Suprapubic skin (tissue), 4 donors: ENCODE measurements around the gene YARS1. TPM values are rescaled to one million over a fixed set of nuclear protein-coding genes. Genes with fewer than 3 reads are reported as not detected.

Source experiments
- DNase-seq, 2 donors: peaks; one replicate each; pipeline ENCODE4 v3.0.0-alpha.2; 2019; ENCODE audit warnings: low spot score in 2 of 2
- H3K27ac ChIP-seq: fragments of 200-600 bp; sonication (generic); one replicate; pipeline ENCODE4 v1.5.1; 2019
- H3K27me3 ChIP-seq: fragments of 200-600 bp; sonication (generic); one replicate; pipeline ENCODE4 v1.5.1; 2019
- H3K36me3 ChIP-seq: fragments of 200-600 bp; sonication (generic); one replicate; pipeline ENCODE4 v1.5.1; 2019
- H3K4me1 ChIP-seq: fragments of 200-600 bp; sonication (generic); one replicate; pipeline ENCODE4 v1.5.1; 2019
- H3K4me3 ChIP-seq: fragments of 200-600 bp; sonication (generic); one replicate; pipeline ENCODE4 v1.5.1; 2019; ENCODE audit warnings: mild to moderate bottlenecking
- H3K9me3 ChIP-seq: fragments of 200-600 bp; sonication (generic); one replicate; pipeline ENCODE4 v1.5.1; 2019
- EP300 ChIP-seq: sonication (generic); formaldehyde crosslinking; IDR thresholded peaks from one replicate; pipeline ENCODE4 v1.6.1; 2017; ENCODE audit warnings: antibody characterized with exemption
- POLR2A ChIP-seq, 2 donors: fragments of 450-650 bp; IDR thresholded peaks; one replicate each; pipeline ENCODE4 v1.6.1; 2017; ENCODE audit warnings: antibody characterized with exemption in 2 of 2, mild to moderate bottlenecking in 2 of 2, moderate library complexity in 2 of 2
- POLR2AphosphoS5 ChIP-seq, 3 donors: sonication (generic); formaldehyde crosslinking; IDR thresholded peaks; one replicate each; pipeline ENCODE4 v1.6.1; 2017; ENCODE audit warnings: antibody characterized with exemption in 3 of 3
- WGBS: methylation state at CpG from one replicate; pipeline ENCODE4 v1.1.5; 2018; 5-methylcytosine and 5-hydroxymethylcytosine counted together
- total RNA-seq, 4 donors: library from RNA; depleted of rRNA; stranded (reverse); fragments of >200 nt; gene quantifications; one replicate each; pipeline ENCODE4 v1.1.0, GENCODE V29; 2016
- TF ChIP-seq, protein P1 (sequence below), 2 donors: fragments of 200-600 bp in 1 of 2; fragments of 450-650 bp in 1 of 2; sonication (generic) in 1 of 2; IDR thresholded peaks; one replicate each; pipeline ENCODE4 v1.5.1; 2016 to 2019; ENCODE audit warnings: antibody characterized with exemption in 2 of 2, mild to moderate bottlenecking in 1 of 2, moderate library complexity in 1 of 2

The YARS1 gene
- total RNA-seq, 4 donors from 2014 or later: 47.1 to 68.1 (median 50.7) TPM

GRCh38 chr1:32816676-32817158, 441 bp downstream of the YARS1 start:
- no peak for DNase-seq
- H3K27me3 ChIP-seq: no peaks in the 10 kb centered on the region
- no peaks in the 10 kb centered on the region for H3K36me3 ChIP-seq
- peak overlapping the region; percentile 83 for H3K4me3 ChIP-seq
- peak overlapping the region; percentile 89 for H3K27ac ChIP-seq
- H3K9me3 ChIP-seq: no peaks in the 10 kb centered on the region
- TF ChIP-seq EP300: no peak
- TF ChIP-seq POLR2A (IDR thresholded peaks at IDR 0.05): no peak
- TF ChIP-seq POLR2AphosphoS5 (IDR thresholded peaks at IDR 0.05): no peak
- TF ChIP-seq, protein P1, sequence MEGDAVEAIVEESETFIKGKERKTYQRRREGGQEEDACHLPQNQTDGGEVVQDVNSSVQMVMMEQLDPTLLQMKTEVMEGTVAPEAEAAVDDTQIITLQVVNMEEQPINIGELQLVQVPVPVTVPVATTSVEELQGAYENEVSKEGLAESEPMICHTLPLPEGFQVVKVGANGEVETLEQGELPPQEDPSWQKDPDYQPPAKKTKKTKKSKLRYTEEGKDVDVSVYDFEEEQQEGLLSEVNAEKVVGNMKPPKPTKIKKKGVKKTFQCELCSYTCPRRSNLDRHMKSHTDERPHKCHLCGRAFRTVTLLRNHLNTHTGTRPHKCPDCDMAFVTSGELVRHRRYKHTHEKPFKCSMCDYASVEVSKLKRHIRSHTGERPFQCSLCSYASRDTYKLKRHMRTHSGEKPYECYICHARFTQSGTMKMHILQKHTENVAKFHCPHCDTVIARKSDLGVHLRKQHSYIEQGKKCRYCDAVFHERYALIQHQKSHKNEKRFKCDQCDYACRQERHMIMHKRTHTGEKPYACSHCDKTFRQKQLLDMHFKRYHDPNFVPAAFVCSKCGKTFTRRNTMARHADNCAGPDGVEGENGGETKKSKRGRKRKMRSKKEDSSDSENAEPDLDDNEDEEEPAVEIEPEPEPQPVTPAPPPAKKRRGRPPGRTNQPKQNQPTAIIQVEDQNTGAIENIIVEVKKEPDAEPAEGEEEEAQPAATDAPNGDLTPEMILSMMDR (IDR thresholded peaks at IDR 0.05): no peak
- 0% methylated on average over 8 of the region's 15 CpGs for WGBS
- peaks cover 39% of the 10 kb centered on the region for H3K4me1 ChIP-seq

DNA sequence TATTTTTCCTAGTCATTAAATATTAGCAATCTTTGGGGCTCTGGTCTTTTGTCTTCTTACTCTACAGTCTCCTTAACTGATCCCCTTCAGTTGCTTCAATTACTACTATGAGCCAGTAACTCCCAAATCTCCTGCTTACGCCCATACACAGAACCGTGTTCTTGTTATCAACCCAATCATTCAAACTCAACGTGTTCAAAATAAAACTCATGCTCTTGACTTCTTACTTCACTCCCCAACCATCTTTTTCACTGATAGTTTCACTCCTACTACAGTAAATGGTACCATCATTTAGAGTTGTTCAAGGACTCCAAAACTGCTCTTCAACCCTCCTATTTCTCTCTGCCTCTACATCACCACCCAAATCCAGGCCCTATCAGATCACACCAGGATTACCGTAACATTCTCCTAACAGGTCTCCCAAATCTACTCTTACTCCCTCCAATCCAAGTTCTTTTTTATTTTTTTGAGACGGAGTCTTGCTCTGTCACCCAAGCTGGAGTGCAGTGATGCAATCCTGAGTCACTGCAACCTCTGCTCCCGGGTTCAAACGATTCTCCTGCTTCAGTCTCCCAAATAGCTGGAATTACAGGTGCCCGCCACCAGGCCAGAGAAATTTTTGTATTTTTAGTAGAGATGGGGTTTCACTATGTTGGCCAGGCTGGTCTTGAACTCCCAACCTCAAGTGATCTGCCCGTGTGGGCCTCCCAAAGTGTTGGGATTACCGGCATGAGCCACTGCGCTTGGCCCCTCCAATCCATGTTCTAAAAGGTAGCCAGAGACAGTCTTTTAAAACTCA, 3.0 kb downstream of the YARS1 start:
- Histone ChIP-seq H3K4me3 (no peak overlapping the region), H3K9me3 (no peaks in the 10 kb centered on the region), H3K27ac (no peak overlapping the region), H3K36me3 (peaks cover 18% of the 10 kb centered on the region), H3K27me3 (no peaks in the 10 kb centered on the region), H3K4me1 (peaks cover 33% of the 10 kb centered on the region)
- WGBS: 84% methylated on average over 11 of the region's 11 CpGs
- TF ChIP-seq EP300 (no peak), POLR2A (IDR thresholded peaks at IDR 0.05) (no peak), POLR2AphosphoS5 (IDR thresholded peaks at IDR 0.05) (no peak)
- TF ChIP-seq, protein P1 (IDR thresholded peaks at IDR 0.05): no peak
- DNase-seq: no peak

GRCh38 chr1:32811917-32812316, 5.2 kb downstream of the YARS1 start:
- Histone ChIP-seq H3K36me3 (peaks cover 34% of the 10 kb centered on the region), H3K4me3 (no peak overlapping the region), H3K4me1 (peaks cover 24% of the 10 kb centered on the region), H3K27me3 (no peaks in the 10 kb centered on the region), H3K9me3 (no peaks in the 10 kb centered on the region), H3K27ac (no peak overlapping the region)
- TF ChIP-seq POLR2A (IDR thresholded peaks at IDR 0.05): no peak
- TF ChIP-seq EP300: no peak
- TF ChIP-seq, protein P1 (IDR thresholded peaks at IDR 0.05): no peak
- TF ChIP-seq POLR2AphosphoS5 (IDR thresholded peaks at IDR 0.05): no peak
- WGBS: 96% methylated on average over 3 of the region's 3 CpGs
- no peak for DNase-seq

DNA sequence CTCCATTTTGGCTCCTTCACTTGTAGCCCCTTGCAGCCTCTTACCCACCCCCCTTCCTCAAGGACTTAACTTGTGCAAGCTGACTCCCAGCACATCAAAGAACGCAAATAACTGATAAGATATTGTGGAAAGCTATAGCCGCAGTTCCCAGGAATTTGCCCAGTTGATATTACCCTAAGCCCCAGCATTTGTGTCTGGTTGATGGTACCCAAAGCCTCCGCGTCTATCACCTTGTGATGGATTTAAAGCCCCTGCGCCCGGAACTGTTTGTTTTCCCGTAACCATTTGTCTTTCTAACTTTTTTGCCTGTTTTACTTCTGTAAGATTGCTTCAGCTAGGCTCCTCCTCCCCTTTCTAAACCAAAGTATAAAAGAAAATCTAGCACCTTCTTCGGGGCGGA, 5.9 kb downstream of the YARS1 start:
- Histone ChIP-seq H3K27ac (no peak overlapping the region), H3K27me3 (no peaks in the 10 kb centered on the region), H3K4me1 (peaks cover 21% of the 10 kb centered on the region), H3K36me3 (peaks cover 41% of the 10 kb centered on the region), H3K4me3 (no peak overlapping the region), H3K9me3 (no peaks in the 10 kb centered on the region)
- DNase-seq: no peak
- 89% methylated on average over 9 of the region's 9 CpGs for WGBS
- TF ChIP-seq EP300 (no peak), POLR2A (IDR thresholded peaks at IDR 0.05) (no peak), POLR2AphosphoS5 (IDR thresholded peaks at IDR 0.05) (no peak)
- TF ChIP-seq, protein P1 (IDR thresholded peaks at IDR 0.05): no peak

DNA sequence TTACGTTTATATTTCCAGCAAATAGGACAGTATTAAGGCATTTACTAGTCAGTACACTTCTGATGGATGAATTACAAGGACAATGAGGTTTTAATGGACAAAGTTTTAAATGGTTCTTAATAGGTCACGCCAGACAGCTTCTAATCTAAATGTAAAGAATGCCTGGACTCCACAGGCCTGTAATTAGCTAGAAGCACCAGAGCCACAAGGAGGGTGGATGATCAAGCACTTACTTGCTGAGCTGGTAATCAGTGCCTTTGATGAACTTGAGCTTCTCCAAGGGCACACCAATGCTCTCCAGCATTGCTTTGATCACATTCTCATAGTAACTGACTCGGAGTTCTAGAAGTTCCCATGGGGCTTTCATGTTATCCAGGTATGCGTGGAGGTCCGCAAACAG, 6.8 kb downstream of the YARS1 start:
- WGBS: 91% methylated on average over 5 of the region's 5 CpGs
- H3K27ac ChIP-seq: no peak overlapping the region
- H3K36me3 ChIP-seq: peaks cover 50% of the 10 kb centered on the region
- no peak for DNase-seq
- no peaks in the 10 kb centered on the region for H3K9me3 ChIP-seq
- TF ChIP-seq, protein P1 (IDR thresholded peaks at IDR 0.05): no peak
- no peak for TF ChIP-seq POLR2AphosphoS5 (IDR thresholded peaks at IDR 0.05)
- no peak for TF ChIP-seq EP300
- TF ChIP-seq POLR2A (IDR thresholded peaks at IDR 0.05): no peak
- H3K27me3 ChIP-seq: no peaks in the 10 kb centered on the region
- no peak overlapping the region for H3K4me3 ChIP-seq
- peaks cover 12% of the 10 kb centered on the region for H3K4me1 ChIP-seq
